ENCODE results near the gene RREB1.

Gene RREB1

DNA sequence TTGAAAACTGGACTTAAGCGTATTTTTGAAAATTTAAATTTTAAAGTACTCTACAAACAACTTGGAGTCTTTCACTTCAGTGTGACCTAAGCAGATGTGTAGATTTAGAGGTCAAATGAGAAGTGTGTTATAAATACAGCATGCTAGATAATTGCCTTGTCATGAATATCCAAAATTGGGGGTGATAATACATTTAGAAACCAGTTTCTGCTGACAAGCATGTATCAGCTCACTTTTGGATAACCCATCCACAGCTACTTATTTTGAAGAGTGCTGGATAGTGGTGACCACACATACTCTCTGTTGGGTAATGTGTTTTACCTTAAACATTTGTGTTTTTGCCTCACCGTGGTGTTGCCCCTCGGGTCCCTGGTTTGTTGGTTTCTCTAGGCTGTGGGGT is 14.9 kb downstream of the RREB1 start:
- DNase-seq (ENCODE audit: low read depth, low spot score), result no peak

GRCh38 chr6:7124114-7124513 is 16.4 kb downstream of the RREB1 start:
- no peak for DNase-seq (ENCODE audit: low read depth, low spot score)

DNA sequence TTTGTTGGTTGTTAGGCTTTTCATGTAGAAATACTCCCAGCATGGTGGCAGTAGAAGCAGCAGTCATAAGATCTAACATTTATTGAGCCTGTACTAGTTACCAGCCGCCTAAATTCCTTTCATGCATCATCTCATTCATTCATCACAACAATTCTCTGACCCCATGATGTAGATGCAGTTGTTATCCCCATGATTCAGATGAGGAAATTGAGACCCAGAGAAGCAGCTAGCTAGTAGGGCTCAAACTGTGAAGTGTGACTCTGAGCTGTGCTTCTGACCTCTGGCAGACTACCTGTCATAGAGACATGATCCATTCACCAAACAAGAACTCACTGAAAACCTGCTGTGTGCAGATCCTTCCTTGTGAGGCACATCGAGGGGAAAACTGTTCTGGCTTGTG is 16.9 kb downstream of the RREB1 start:
- DNase-seq (ENCODE audit: low read depth, low spot score), result no peak

DNA sequence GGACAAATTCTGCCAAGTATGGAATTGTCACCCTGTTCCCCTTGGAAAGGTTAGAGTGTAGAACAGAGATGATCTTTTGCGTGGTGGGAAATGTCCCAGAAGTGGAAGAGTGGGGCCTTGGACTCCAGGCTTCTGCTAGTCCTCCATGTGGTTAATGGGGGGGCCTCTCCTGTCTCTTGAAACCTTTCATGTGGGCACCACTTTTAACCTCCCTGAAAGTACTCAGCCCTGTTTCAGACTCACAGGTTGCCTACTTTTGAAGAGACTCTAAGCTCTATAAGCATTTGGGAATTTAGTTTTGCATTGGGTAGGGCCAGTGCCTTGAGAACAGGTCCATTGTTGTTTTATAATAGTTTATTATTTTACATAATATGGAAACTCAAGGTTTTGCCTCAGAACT is 17.5 kb downstream of the RREB1 start:
- no peak for DNase-seq (ENCODE audit: low read depth, low spot score)

DNA sequence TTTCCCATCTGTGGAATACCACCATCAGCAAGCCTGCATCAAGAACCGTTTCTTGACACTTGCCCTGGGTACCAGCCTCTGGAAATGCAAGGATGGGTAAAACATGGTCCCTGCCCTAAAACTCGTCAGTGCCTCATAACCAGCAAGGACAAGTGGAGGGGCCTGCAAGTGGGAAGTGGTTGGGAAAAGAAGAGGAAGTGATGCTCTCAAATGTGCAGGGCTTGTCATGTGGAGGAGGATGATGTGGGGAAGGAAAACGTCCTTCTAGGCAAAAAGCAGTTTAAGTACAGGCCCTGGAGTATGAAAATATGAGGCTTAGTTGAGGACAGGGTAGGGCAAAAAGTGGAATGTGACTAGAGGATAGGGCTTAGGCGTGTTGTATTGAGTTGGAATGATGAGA is 19.0 kb downstream of the RREB1 start:
- no peak for DNase-seq (ENCODE audit: low read depth, low spot score)

DNA sequence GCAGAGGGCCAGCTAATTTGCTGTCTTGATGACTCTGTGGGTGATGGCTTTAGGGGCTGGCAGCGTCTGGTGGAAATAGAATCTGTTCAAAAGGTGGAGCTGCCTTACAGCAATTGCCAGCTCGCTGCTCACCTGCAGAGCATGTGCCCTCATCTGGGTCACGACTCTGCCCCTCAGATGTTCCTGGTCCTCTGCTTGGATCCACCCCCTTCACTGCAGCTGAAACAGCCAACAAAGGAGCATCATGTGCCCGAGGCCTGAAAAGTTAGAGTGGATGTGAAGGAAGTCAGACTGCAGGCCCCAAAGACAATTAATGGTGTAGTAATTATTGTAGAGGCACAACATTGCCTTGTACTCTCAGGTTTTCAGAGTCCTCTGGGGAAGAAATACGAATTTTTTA is 19.9 kb downstream of the RREB1 start:
- no peak for DNase-seq (ENCODE audit: low read depth, low spot score)

GRCh38 chr6:7129360-7129759 is 21.6 kb downstream of the RREB1 start:
- no peak for DNase-seq (ENCODE audit: low read depth, low spot score)

- no peak for DNase-seq (ENCODE audit: low read depth, low spot score)
Observed at GRCh38 chr6:7129784-7130569, 22.2 kb downstream of the RREB1 start.

DNA sequence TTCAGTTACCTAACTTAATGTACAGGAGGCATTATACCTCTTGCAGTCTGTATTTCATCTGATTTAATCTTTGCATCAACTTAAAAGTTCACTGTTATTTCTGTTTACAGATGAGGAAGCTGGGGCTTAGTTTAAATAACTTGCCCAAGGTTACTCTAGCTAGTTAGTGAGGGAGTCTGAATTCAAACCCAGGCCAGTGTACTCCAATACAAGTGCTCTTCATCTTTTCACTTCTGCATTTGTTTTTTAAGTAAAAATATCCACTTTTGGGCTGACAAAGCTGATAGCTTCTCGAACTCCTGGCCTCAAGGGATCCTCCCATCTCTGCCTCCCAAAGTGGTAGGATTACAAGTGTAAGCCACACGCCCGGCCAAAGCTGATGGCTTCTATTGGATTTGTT is 23.6 kb downstream of the RREB1 start:
- no peak for DNase-seq (ENCODE audit: low read depth, low spot score)

GRCh38 chr6:7132398-7133035 is 24.8 kb downstream of the RREB1 start:
- no peak for DNase-seq (ENCODE audit: low read depth, low spot score)

DNA sequence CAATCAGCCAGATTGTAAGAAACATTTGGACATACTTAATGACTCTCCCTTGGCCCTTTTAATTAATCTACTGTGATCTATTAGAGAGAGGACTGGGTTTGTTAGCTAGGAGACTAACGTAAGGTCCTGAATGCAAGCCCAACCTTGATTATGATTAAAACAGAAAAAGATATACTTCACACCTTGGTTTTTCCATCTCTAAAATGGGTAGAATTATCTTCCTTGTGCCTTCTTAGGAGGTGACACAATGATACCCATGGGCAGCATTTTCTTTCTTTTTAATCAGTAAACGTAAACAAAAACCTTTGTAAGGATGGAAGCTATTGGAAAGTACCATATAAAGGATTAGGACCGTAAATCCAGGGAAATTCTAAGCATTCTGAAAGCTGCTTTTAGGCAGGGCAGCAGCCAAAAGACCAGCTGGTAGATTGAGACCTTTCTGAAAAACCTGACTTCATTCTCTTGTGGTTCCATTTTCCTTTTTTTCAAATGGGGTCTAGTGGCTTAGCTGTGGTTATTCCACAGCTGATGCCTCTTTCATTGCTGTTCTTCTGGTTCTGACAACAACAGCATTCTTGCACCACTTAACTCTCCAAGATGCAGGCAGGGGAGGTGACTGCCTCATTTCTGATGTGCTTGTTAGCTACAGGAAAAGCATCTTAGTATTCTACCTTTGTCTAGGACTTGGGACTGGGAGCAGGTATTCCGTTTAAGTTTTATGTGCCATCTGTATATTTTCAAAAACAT is 27.4 kb downstream of the RREB1 start:
- no peak for DNase-seq (ENCODE audit: low read depth, low spot score)

GRCh38 chr6:7135755-7136154 is 28.0 kb downstream of the RREB1 start:
- no peak for DNase-seq (ENCODE audit: low read depth, low spot score)

GRCh38 chr6:7136859-7137334 is 29.1 kb downstream of the RREB1 start:
- no peak for DNase-seq (ENCODE audit: low read depth, low spot score)

GRCh38 chr6:7137335-7138045 is 29.7 kb downstream of the RREB1 start:
- DNase-seq (ENCODE audit: low read depth, low spot score), result no peak

GRCh38 chr6:7138046-7138531 is 30.3 kb downstream of the RREB1 start:
- DNase-seq (ENCODE audit: low read depth, low spot score), result no peak

DNA sequence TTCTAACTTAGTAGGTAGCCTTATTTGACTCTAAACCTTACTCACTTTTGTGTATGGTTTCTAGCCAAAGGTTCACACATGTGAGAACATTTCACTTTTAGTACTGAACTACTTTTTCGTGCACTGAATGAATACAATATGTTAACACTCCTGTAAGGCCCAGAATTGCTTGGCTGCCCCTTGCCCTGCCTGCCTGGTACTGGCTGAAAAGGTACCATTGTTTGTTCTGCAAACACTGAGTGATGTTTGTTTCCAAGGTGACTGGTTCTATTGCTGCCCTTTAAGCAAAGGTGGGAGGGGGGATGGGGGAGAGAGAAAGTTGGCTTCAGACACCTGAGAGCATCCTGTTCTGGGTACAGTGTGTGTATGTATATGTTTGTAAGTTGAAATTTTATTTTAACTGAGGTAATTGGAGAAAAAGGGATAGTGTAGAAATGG is 31.2 kb downstream of the RREB1 start:
- DNase-seq (ENCODE audit: low read depth, low spot score), result no peak

DNA sequence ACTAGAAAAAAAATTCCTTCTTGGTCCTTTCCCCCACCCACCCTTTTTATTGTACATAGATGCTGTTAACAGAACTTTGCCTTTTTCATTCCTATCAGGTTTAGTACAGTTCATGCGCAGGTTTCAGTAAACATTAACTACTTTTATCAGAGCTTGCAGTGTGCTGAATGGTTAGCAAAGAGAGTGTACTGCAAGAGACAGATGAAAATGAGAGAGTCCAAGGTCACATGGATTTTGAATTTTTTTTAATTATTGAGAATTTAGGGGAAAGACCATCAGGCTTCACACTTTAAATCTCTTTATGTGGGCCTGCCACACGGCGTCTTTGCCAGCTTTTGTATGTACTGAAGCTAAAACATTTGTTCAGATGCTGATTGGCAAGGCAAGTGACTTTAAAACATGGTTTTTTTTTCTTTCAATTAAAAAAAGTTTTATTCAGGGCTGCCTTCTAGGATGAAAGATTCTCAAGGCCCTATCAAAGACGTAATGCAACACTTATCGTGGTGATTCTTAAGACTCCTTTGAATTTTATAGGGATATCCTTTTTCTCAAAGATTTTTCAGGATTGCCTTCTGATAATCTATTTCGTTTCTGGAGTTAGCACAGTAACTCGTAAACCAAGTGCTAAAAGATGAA is 32.2 kb downstream of the RREB1 start:
- no peak for DNase-seq (ENCODE audit: low read depth, low spot score)

GRCh38 chr6:7140631-7141378 is 33.0 kb downstream of the RREB1 start:
- no peak for DNase-seq (ENCODE audit: low read depth, low spot score)

GRCh38 chr6:7142228-7142801 is 34.6 kb downstream of the RREB1 start:
- DNase-seq (ENCODE audit: low read depth, low spot score), result no peak

GRCh38 chr6:7142918-7143475 is 35.2 kb downstream of the RREB1 start:
- DNase-seq (ENCODE audit: low read depth, low spot score), result no peak
